AG04449 (cell line): Measurements from ENCODE around the gene MAD2L1.

Experiments used
- CTCF ChIA-PET: fragments of 350-600 bp; formaldehyde crosslinking; extraction: SDS; loops from one replicate; lab custom pipeline; 2021; ENCODE audit warnings: antibody characterized with exemption; lab: Yijun Ruan, JAX
- POLR2A ChIA-PET: fragments of 400-600, 350-600 bp; formaldehyde crosslinking; extraction: SDS; loops from one replicate; lab custom pipeline; 2020; ENCODE audit warnings: antibody characterized with exemption, inconsistent platforms; lab: Yijun Ruan, JAX
- DNase-seq: peaks from one replicate; pipeline ENCODE4 v3.0.0-alpha.2; 2010; ENCODE audit warnings: low read depth, low spot score
- H3K4me3 ChIP-seq: 2 replicates; pipeline ENCODE4 v1.5.1; 2011; ENCODE audit warnings: low read depth, mild to moderate bottlenecking, control low read depth, low read length
- CTCF ChIP-seq: IDR thresholded peaks from one replicate; pipeline ENCODE4 v1.5.1; 2011; ENCODE audit warnings: mild to moderate bottlenecking, moderate library complexity, low read length, control low read depth, inconsistent platforms; ENCODE audit not compliant: insufficient read depth; ENCODE audit errors: missing control alignments

Gene MAD2L1

GRCh38 chr4:120055162-120055561 lies 11.5 kb downstream of the MAD2L1 start:
- CTCF ChIA-PET: interaction anchor here (0.7 to 12.2 kb wide), 15 partner anchors 270 to 1076 kb away, joined by 3 to 159 read pairs (median 4); partner anchors contain the start of gene PDE5A
- POLR2A ChIA-PET: no interaction called here

GRCh38 chr4:120053911-120054310 lies 12.7 kb downstream of the MAD2L1 start:
- H3K4me3 ChIP-seq: no peak overlapping the region
- no peak for DNase-seq
- no peak for TF ChIP-seq CTCF
- POLR2A ChIA-PET: no interaction called here
- CTCF ChIA-PET: interaction anchor here (1.0 to 12.2 kb wide), 12 partner anchors 9 to 1073 kb away, joined by 3 to 159 read pairs (median 4); partner anchors contain the start of gene PDE5A

More at GRCh38 chr4:120055162-120055561, 11.5 kb downstream of the MAD2L1 start:
- TF ChIP-seq CTCF: no peak
- no peak overlapping the region for H3K4me3 ChIP-seq
- no peak for DNase-seq

- DNase-seq: peak; percentile 83
- no peak for TF ChIP-seq CTCF
- POLR2A ChIA-PET: no interaction called here
- CTCF ChIA-PET: interaction anchor here (1.1 to 12.2 kb wide), 6 partner anchors 10 to 738 kb away, joined by 3 to 159 read pairs (median 54); partner anchors contain the start of gene PDE5A
- no peak overlapping the region for H3K4me3 ChIP-seq
These were observed 13.8 kb downstream of the MAD2L1 start for GRCh38 chr4:120052856-120053255.

GRCh38 chr4:120051253-120051652 lies 15.4 kb downstream of the MAD2L1 start:
- POLR2A ChIA-PET: no interaction called here
- TF ChIP-seq CTCF: no peak
- CTCF ChIA-PET: interaction anchor here (0.7 to 12.2 kb wide), 17 partner anchors 10 to 1070 kb away, joined by 3 to 159 read pairs (median 5); partner anchors contain the start of gene PDE5A
- DNase-seq: no peak
- H3K4me3 ChIP-seq: no peak overlapping the region

- CTCF ChIA-PET: interaction anchor here (1.2 to 12.2 kb wide), 9 partner anchors 11 to 735 kb away, joined by 3 to 159 read pairs (median 13); partner anchors contain the start of gene PDE5A
- DNase-seq: no peak
- H3K4me3 ChIP-seq: peak overlapping the region; percentile 52
- POLR2A ChIA-PET: no interaction called here
- peak; percentile 86 for TF ChIP-seq CTCF
These were observed 16.7 kb downstream of the MAD2L1 start for GRCh38 chr4:120049732-120050494.

- CTCF ChIA-PET: no interaction called here
These were observed 22.8 kb downstream of the MAD2L1 start for GRCh38 chr4:120043828-120044227.

More at GRCh38 chr4:120043828-120044227, 22.8 kb downstream of the MAD2L1 start:
- no peak overlapping the region for H3K4me3 ChIP-seq
- no peak for DNase-seq
- POLR2A ChIA-PET: no interaction called here
- TF ChIP-seq CTCF: no peak
